AG04449 (cell line): ENCODE measurements around the gene RHOB.

Experiments used
- CTCF ChIA-PET: fragments of 350-600 bp; formaldehyde crosslinking; extraction: SDS; loops from one replicate; lab custom pipeline; 2021; ENCODE audit warnings: antibody characterized with exemption; lab: Yijun Ruan, JAX
- POLR2A ChIA-PET: fragments of 400-600, 350-600 bp; formaldehyde crosslinking; extraction: SDS; loops from one replicate; lab custom pipeline; 2020; ENCODE audit warnings: antibody characterized with exemption, inconsistent platforms; lab: Yijun Ruan, JAX
- DNase-seq: peaks from one replicate; pipeline ENCODE4 v3.0.0-alpha.2; 2010; ENCODE audit warnings: low read depth, low spot score
- H3K4me3 ChIP-seq: 2 replicates; pipeline ENCODE4 v1.5.1; 2011; ENCODE audit warnings: low read depth, mild to moderate bottlenecking, control low read depth, low read length
- CTCF ChIP-seq: IDR thresholded peaks from one replicate; pipeline ENCODE4 v1.5.1; 2011; ENCODE audit warnings: mild to moderate bottlenecking, moderate library complexity, low read length, control low read depth, inconsistent platforms; ENCODE audit not compliant: insufficient read depth; ENCODE audit errors: missing control alignments

The RHOB gene

GRCh38 chr2:20427931-20428526 is 18.8 kb upstream of the RHOB start:
- CTCF ChIA-PET, result interaction anchor here (0.9 to 2.1 kb wide), 7 partner anchors 12 to 207 kb away, joined by 3 to 11 read pairs (median 4); partner anchors contain the start of gene RHOB
- no peak for DNase-seq
- TF ChIP-seq CTCF, result no peak
- POLR2A ChIA-PET, result interaction anchor here (3.4 kb wide), 1 partner anchor 19 kb away, joined by 9 read pairs; the partner anchor contains the start of gene RHOB
- H3K4me3 ChIP-seq, result no peak overlapping the region

- no peak for TF ChIP-seq CTCF
- no peak for DNase-seq
- POLR2A ChIA-PET, result interaction anchor here (3.4 kb wide), 1 partner anchor 18 kb away, joined by 9 read pairs; the partner anchor contains the start of gene RHOB
- CTCF ChIA-PET, result interaction anchor here (1.0 to 1.7 kb wide), 6 partner anchors 11 to 214 kb away, joined by 3 to 6 read pairs (median 5); no protein-coding TSS in a partner anchor
- no peak overlapping the region for H3K4me3 ChIP-seq
These were observed 18.0 kb upstream of the RHOB start for GRCh38 chr2:20428717-20429490.

GRCh38 chr2:20429528-20429927 is 17.3 kb upstream of the RHOB start:
- POLR2A ChIA-PET, result interaction anchor here (3.4 kb wide), 1 partner anchor 18 kb away, joined by 9 read pairs; the partner anchor contains the start of gene RHOB
- CTCF ChIA-PET, result interaction anchor here (1.0 to 1.7 kb wide), 4 partner anchors 19 to 214 kb away, joined by 3 to 6 read pairs (median 5); no protein-coding TSS in a partner anchor
- H3K4me3 ChIP-seq, result no peak overlapping the region
- no peak for DNase-seq
- TF ChIP-seq CTCF, result no peak

- ChIA-PET CTCF (interaction anchor here (1.0 to 2.9 kb wide), 6 partner anchors 8 to 222 kb away, joined by 3 to 8 read pairs (median 5); partner anchors contain the start of gene HS1BP3), POLR2A (interaction anchor here (3.4 kb wide), 1 partner anchor 17 kb away, joined by 9 read pairs; the partner anchor contains the start of gene RHOB)
- TF ChIP-seq CTCF, result no peak
- H3K4me3 ChIP-seq, result no peak overlapping the region
- no peak for DNase-seq
These were observed 16.8 kb upstream of the RHOB start for GRCh38 chr2:20430035-20430434.

- H3K4me3 ChIP-seq, result no peak overlapping the region
- no peak for TF ChIP-seq CTCF
- no peak for DNase-seq
- ChIA-PET POLR2A (interaction anchor here (3.4 kb wide), 1 partner anchor 17 kb away, joined by 9 read pairs; the partner anchor contains the start of gene RHOB), CTCF (interaction anchor here (1.0 to 3.4 kb wide), 9 partner anchors 9 to 221 kb away, joined by 3 to 11 read pairs (median 5); partner anchors contain the start of genes HS1BP3 and RHOB)
These were observed 16.2 kb upstream of the RHOB start for GRCh38 chr2:20430461-20431300.
